A549 treated with Hydrocortisone at 1 μM for 4 hours (cell line): ENCODE data around the gene DIS3. TPM values are rescaled to one million over a fixed set of nuclear protein-coding genes. Genes with fewer than 3 reads are reported as not detected.

Experiments used
- total RNA-seq: library from RNA; stranded (reverse); fragments of 200-300 nt; extraction: Qiagen RNA extraction; gene quantifications from 5 replicates; pipeline ENCODE4 v1.2.3, GENCODE V29; 2022

DIS3 gene
- 16.5 to 22.4 TPM (median 18.7 TPM) in 5 replicates for total RNA-seq

DNA sequence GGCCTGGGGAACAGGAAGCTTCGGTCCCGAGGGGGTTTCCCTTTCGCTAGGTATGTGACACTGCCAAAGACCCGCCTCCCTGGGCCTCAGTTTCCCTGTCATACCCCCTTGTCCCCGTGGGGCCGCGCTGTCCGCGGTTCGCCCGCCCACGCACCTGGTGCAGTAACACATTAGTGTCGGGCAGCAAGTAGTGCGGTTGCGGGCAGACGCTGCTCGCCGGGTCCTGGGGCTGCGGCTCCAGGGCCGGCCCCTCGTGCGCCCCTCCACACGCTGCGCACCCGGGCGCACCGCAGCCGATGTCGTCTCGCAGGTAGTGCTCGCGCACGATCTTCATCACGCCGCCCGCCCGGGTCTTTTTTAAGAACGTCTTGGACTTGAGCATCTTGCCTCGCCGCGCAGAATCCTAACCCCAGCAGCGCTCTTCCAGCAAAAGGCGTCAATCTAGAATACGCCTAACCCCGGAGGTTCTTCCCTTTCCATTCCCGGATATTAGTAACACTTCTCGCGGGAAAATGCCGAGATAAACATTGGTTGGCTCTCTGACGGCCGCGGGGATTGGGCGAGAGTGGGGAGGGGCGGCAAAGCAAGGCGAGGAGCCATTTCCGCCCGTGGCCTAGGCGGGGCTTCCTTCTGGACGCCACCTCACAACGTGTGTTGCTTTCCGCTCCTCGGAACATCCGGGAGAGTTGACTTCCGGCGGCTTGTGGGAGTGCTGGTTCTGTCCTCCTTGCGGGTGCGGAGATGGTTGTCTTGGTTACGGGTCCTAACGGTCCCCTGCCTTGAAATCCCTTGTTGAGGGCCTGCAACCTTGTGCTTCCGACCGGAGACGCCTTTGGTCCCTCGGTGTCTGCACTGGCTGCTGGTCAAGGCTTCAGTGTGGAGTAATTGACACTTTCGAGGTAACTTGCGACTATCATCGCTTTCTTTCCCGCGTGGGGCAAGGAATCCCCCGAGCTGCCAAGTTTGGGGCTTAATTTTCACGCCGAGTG lies at the start of gene DIS3, which contains the start of gene PIBF1:
TSS of gene DIS3 (minus strand) at position 450 of the 989 bp plus-strand sequence. CDS start at position 382, 68 bp downstream.
TSS of gene PIBF1 (plus strand) at position 683 of the 989 bp plus-strand sequence. CDS start 1,337 bp downstream, outside the sequence.

DNA sequence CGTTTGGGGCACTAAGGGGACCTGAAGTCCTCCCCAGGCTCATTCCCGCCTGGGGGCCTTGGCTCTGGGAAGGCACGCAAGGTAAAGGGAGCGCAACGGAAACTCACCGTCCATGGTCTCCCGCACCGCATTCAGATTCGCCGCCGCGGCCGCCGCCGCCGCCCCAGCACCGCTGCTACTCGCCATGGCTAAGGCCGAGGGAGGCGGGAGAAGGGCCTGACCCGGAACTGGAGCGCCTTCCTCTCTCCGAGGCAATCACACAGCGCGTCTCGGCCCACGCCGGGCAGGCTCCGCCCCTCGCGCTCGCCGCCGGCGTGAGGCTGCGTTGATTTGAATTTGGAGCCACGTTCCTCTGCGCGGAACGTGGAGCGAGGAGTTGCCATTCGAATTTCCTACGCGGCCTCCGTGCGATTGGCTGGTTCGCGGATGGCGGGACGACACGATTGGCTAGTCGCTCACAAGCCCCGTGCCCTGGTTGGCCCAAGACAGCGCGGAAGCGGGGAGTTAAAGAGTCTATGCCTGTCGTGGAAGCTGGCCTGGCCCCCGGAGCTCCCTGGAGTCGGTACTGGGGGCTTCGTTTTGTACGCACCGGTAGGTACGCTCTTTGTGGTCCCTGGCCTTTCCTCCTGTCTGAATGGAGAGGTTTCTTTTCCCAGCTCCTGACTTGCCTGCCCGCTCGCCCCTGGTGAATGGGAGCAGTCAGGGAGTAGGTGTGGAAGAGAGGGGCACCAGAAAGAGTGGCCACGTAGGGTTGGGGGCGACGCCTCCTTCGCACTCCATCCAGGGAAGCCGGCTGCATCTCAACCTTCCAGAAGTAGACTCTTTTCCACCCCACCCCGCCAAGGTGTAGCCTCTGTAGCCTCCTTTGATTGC lies 54.0 kb downstream of the DIS3 start, which contains the start of the genes BORA and MZT1:
TSS of gene BORA (plus strand) at position 507 of the 873 bp plus-strand sequence. CDS start 1,018 bp downstream, outside the sequence.
TSS of gene MZT1 (minus strand) at position 213 of the 873 bp plus-strand sequence. CDS start at position 186, 27 bp downstream.

Other genes starting within 250 kb of the DIS3 start
- 9.3 to 13.5 TPM (median 9.8 TPM) in 5 replicates for gene MZT1, start 54.3 kb downstream of the DIS3 start, total RNA-seq
- gene BORA, start 54.0 kb downstream of the DIS3 start, total RNA-seq = 7.2 to 9.7 TPM (median 7.6 TPM) in 5 replicates
- 4.0 to 5.4 TPM (median 4.2 TPM) in 5 replicates for gene PIBF1, start 233 bp upstream of the DIS3 start, total RNA-seq